ENCODE results near the gene NUP37.

The NUP37 gene

GRCh38 chr12:102059343-102059742 lies 60.6 kb downstream of the NUP37 start:
- intact Hi-C loops (cut with DNase I; ENCODE audit: low total_unique reads): loop anchor here (2.0 kb wide), 1 partner anchor 59 kb away; no protein-coding TSS in a partner anchor

GRCh38 chr12:102054345-102054744 lies 65.6 kb downstream of the NUP37 start:
- no peak for DNase-seq
- no peaks in the 10 kb centered on the region for H3K9me3 ChIP-seq

More at GRCh38 chr12:102059343-102059742, 60.6 kb downstream of the NUP37 start:
- Histone ChIP-seq H3K27ac (no peak overlapping the region), H3K36me3 (peaks cover 18 to 26% (median 23%) of the 10 kb centered on the region in 3 donors), H3K27me3 (no peaks in the 10 kb centered on the region), H3K4me1 (peaks cover 0 to 4% (median 4%) of the 10 kb centered on the region in 4 donors), H3K9me3 (no peaks in the 10 kb centered on the region), H3K4me3 (no peak overlapping the region)
- no peak for TF ChIP-seq CTCF (IDR thresholded peaks at IDR 0.05)
- no peak for DNase-seq

GRCh38 chr12:102053062-102053349 lies 66.9 kb downstream of the NUP37 start:
- no peak for TF ChIP-seq CTCF (IDR thresholded peaks at IDR 0.05)
- intact Hi-C loops (cut with DNase I; ENCODE audit: low total_unique reads): no loop called here
- Histone ChIP-seq H3K27ac (no peak overlapping the region), H3K4me1 (peaks cover 0 to 9% (median 0%) of the 10 kb centered on the region in 4 donors), H3K27me3 (no peaks in the 10 kb centered on the region), H3K4me3 (no peak overlapping the region), H3K36me3 (peaks cover 53 to 81% (median 60%) of the 10 kb centered on the region in 3 donors), H3K9me3 (no peaks in the 10 kb centered on the region)
- DNase-seq: no peak

More at GRCh38 chr12:102054345-102054744, 65.6 kb downstream of the NUP37 start:
- TF ChIP-seq CTCF (IDR thresholded peaks at IDR 0.05): no peak
- intact Hi-C loops (cut with DNase I; ENCODE audit: low total_unique reads): no loop called here
- Histone ChIP-seq H3K36me3 (peaks cover 45 to 71% (median 52%) of the 10 kb centered on the region in 3 donors), H3K4me1 (peaks cover 0 to 9% (median 0%) of the 10 kb centered on the region in 4 donors), H3K27ac (no peak overlapping the region), H3K4me3 (no peak overlapping the region), H3K27me3 (no peaks in the 10 kb centered on the region)

GRCh38 chr12:102052192-102053061 lies 67.5 kb downstream of the NUP37 start:
- H3K27me3 ChIP-seq: no peaks in the 10 kb centered on the region
- peaks cover 57 to 86% (median 60%) of the 10 kb centered on the region in 3 donors for H3K36me3 ChIP-seq
- intact Hi-C loops (cut with DNase I; ENCODE audit: low total_unique reads): no loop called here
- DNase-seq: no peak
- peaks cover 0 to 9% (median 0%) of the 10 kb centered on the region in 4 donors for H3K4me1 ChIP-seq
- H3K4me3 ChIP-seq: no peak overlapping the region
- TF ChIP-seq CTCF (IDR thresholded peaks at IDR 0.05): no peak
- no peak overlapping the region for H3K27ac ChIP-seq
- no peaks in the 10 kb centered on the region for H3K9me3 ChIP-seq

GRCh38 chr12:102051431-102051965 lies 68.4 kb downstream of the NUP37 start:
- Histone ChIP-seq H3K27me3 (no peaks in the 10 kb centered on the region), H3K27ac (no peak overlapping the region), H3K4me1 (peaks cover 0 to 9% (median 0%) of the 10 kb centered on the region in 4 donors), H3K36me3 (peaks cover 58 to 83% (median 60%) of the 10 kb centered on the region in 3 donors), H3K9me3 (no peaks in the 10 kb centered on the region), H3K4me3 (no peak overlapping the region)
- TF ChIP-seq CTCF (IDR thresholded peaks at IDR 0.05): no peak
- intact Hi-C loops (cut with DNase I; ENCODE audit: low total_unique reads): no loop called here
- DNase-seq: no peak

All from tibial artery (tissue), 4 donors.